Measurements from ENCODE around the gene GALNT16. TPM values are rescaled to one million over a fixed set of nuclear protein-coding genes. Genes with fewer than 3 reads are reported as not detected.

GALNT16 gene
- total and polyA plus RNA-seq, 7 donors, result 2.4 to 20.5 (median 5.3) TPM; not detected in 1

GRCh38 chr14:69375182-69375581, 115.2 kb downstream of the GALNT16 start:
- no peaks in the 10 kb centered on the region for H3K27me3 ChIP-seq
- H3K4me1 ChIP-seq, result no peaks in the 10 kb centered on the region
- TF ChIP-seq POLR2A (IDR thresholded peaks at IDR 0.05) (no peak), POLR2AphosphoS5 (IDR thresholded peaks at IDR 0.05) (no peak), CTCF (IDR thresholded peaks at IDR 0.05) (no peak), EP300 (IDR thresholded peaks at IDR 0.05) (no peak)
- H3K9me3 ChIP-seq, result no peaks in the 10 kb centered on the region
- WGBS, 2 donors, result 97 to 99% methylated on average over 3 of the region's 3 CpGs
- H3K36me3 ChIP-seq, result peaks cover 0 to 45% (median 3%) of the 10 kb centered on the region in 4 donors
- H3K4me3 ChIP-seq, result no peak overlapping the region
- no peak overlapping the region for H3K27ac ChIP-seq
- no peak for DNase-seq
- intact Hi-C loops (cut with DNase I), result no loop called here

DNA sequence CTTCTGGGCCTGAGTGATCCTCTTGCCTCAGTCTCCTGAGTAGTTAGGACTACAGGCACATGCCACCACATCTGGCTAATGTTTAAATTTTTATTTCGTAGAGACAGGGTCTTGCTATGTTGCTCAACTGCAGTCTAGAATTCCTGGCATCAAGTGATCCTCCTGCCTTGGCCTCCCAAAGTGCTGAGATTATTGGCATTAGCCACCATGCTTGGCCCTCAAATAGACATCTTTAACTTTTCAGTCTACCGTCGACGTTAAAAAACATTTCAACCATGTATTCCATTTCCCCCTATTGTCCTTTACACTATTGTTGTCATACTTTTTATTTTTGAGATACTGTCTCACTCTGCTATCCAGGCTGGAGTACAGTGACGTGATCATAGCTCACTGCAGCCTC, 115.8 kb downstream of the GALNT16 start:
- H3K9me3 ChIP-seq, result no peaks in the 10 kb centered on the region
- no peak overlapping the region for H3K27ac ChIP-seq
- intact Hi-C loops (cut with DNase I), result no loop called here
- 97% methylated on average over 5 of the region's 5 CpGs for WGBS, 2 donors
- H3K4me3 ChIP-seq, result no peak overlapping the region
- peaks cover 0 to 51% (median 4%) of the 10 kb centered on the region in 4 donors for H3K36me3 ChIP-seq
- no peaks in the 10 kb centered on the region for H3K27me3 ChIP-seq
- no peak for DNase-seq
- TF ChIP-seq CTCF (IDR thresholded peaks at IDR 0.05), result no peak
- no peak for TF ChIP-seq POLR2AphosphoS5 (IDR thresholded peaks at IDR 0.05)
- no peak for TF ChIP-seq POLR2A (IDR thresholded peaks at IDR 0.05)
- no peak for TF ChIP-seq EP300 (IDR thresholded peaks at IDR 0.05)
- H3K4me1 ChIP-seq, result no peaks in the 10 kb centered on the region

GRCh38 chr14:69376439-69376838, 116.5 kb downstream of the GALNT16 start:
- Histone ChIP-seq H3K27me3 (no peaks in the 10 kb centered on the region), H3K9me3 (no peaks in the 10 kb centered on the region), H3K27ac (no peak overlapping the region), H3K4me1 (no peaks in the 10 kb centered on the region), H3K4me3 (no peak overlapping the region), H3K36me3 (peaks cover 0 to 52% (median 5%) of the 10 kb centered on the region in 4 donors)
- TF ChIP-seq POLR2A (IDR thresholded peaks at IDR 0.05) (no peak), EP300 (IDR thresholded peaks at IDR 0.05) (no peak), POLR2AphosphoS5 (IDR thresholded peaks at IDR 0.05) (no peak), CTCF (IDR thresholded peaks at IDR 0.05) (no peak)
- no peak for DNase-seq
- intact Hi-C loops (cut with DNase I), result no loop called here

DNA sequence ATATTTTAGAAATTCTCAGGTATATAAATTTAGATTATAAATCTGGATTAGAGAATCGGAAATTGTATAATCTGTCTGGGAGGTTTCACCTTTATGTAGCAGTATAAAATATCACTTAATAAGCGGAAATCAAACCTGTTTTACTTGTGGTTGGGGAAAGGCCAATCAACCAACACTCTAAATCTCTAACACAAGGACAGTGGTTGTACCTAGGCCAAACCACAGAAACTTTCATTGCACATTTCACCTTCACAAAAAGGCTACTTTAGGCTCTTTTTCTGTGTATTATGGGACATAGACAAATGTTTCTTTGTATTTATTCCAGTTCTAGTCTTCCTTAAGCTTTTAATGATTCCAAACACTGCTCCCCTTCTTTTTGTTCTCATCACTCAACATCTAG, 118.3 kb downstream of the GALNT16 start:
- 93% methylated on average over 2 of the region's 2 CpGs for WGBS, 2 donors

More for the DNA sequence above, 118.3 kb downstream of the GALNT16 start:
- no peaks in the 10 kb centered on the region for H3K4me1 ChIP-seq
- H3K27me3 ChIP-seq, result no peaks in the 10 kb centered on the region
- no peak for TF ChIP-seq POLR2A (IDR thresholded peaks at IDR 0.05)
- TF ChIP-seq EP300 (IDR thresholded peaks at IDR 0.05), result no peak
- TF ChIP-seq CTCF (IDR thresholded peaks at IDR 0.05), result no peak
- TF ChIP-seq POLR2AphosphoS5 (IDR thresholded peaks at IDR 0.05), result no peak
- no peak overlapping the region for H3K27ac ChIP-seq
- no peak for DNase-seq
- no peaks in the 10 kb centered on the region for H3K9me3 ChIP-seq
- intact Hi-C loops (cut with DNase I), result no loop called here
- peaks cover 0 to 45% (median 5%) of the 10 kb centered on the region in 4 donors for H3K36me3 ChIP-seq
- no peak overlapping the region for H3K4me3 ChIP-seq
